K562 (cell line): ENCODE results near the gene IGSF8. TPM values are rescaled to one million over a fixed set of nuclear protein-coding genes. Genes with fewer than 3 reads are reported as not detected.

Experiments used
- ATF3 ChIP-seq, 2 experiments: fragments of 450-650 bp in 1 of 2; sonication (generic) in 1 of 2; formaldehyde crosslinking in 1 of 2; IDR thresholded peaks in 1 of 2; conservative IDR thresholded peaks in 1 of 2; 2 replicates each; pipeline versions ENCODE4 v1.6.1 to v1.8.1; 2016 to 2023; ENCODE audit warnings: mild to moderate bottlenecking in 2 of 2, moderate library complexity in 2 of 2, inconsistent platforms in 1 of 2, missing genetic modification reagents in 1 of 2
- CTCFL ChIP-seq: IDR thresholded peaks from 2 replicates; pipeline ENCODE4 v1.6.1; 2011; ENCODE audit warnings: borderline replicate concordance, low read depth, mild to moderate bottlenecking, moderate library complexity, low read length; ENCODE audit not compliant: insufficient read depth, poor library complexity, severe bottlenecking
- ZNF197 ChIP-seq: fragments of 200-800 bp; sonication (Bioruptor generic); IDR thresholded peaks from 2 replicates; pipeline ENCODE4 v1.6.1; 2016; ENCODE audit warnings: low read depth, missing genetic modification characterization, missing compliant biosample characterization
- polyA plus RNA-seq, 8 experiments: library from polyadenylated mRNA; depleted of rRNA in 4 of 8; stranded (reverse) in 5 of 8; unstranded in 3 of 8; fragments of >200 nt; fragmentation: Nextera tagmentation in 2 of 8; fragmentation: Illumina TruSeq in 1 of 8; extraction: Ambion mirVana in 2 of 8; extraction: Trizol in 1 of 8; gene quantifications; 2 replicates each; pipeline versions ENCODE4 v1.2.1 to v1.2.3, GENCODE V29; 2011 to 2014; ENCODE audit warnings: inconsistent platforms in 1 of 8, missing spikeins in 1 of 8
- total RNA-seq, 7 experiments: library from RNA; depleted of rRNA in 6 of 7; stranded (reverse); fragments of >200 nt in 6 of 7; fragmentation: Illumina TruSeq in 2 of 7; extraction: Trizol in 2 of 7; gene quantifications; 2 replicates each; pipeline versions ENCODE4 v1.2.1 to v1.2.3, GENCODE V29; 2011 to 2021; ENCODE audit warnings: low replicate concordance in 1 of 7
- TF ChIP-seq, protein P1 (sequence below), 3 experiments: IDR thresholded peaks in 2 of 3; conservative IDR thresholded peaks in 1 of 3; 2 replicates each; pipeline ENCODE4 v1.5.1; 2011 to 2012; ENCODE audit warnings: low read length in 3 of 3, mild to moderate bottlenecking in 3 of 3, control low read depth in 2 of 3, improper control_type of control experiment in 1 of 3, inconsistent platforms in 1 of 3, low read depth in 1 of 3, mixed read lengths in 1 of 3, moderate library complexity in 1 of 3; ENCODE audit not compliant: insufficient read depth in 2 of 3

IGSF8 gene
- total and polyA plus RNA-seq, 9 of the 15 experiments (the other 6 are each of a cell fraction or from before 2014, with no cell fraction given), result 0.32 to 11.7 (median 3.2) TPM

GRCh38 chr1:160124705-160125478 is 26.5 kb upstream of the IGSF8 start (continued):
- no peak for TF ChIP-seq ZNF197 (CRISPR knock-in tag)
- peak; percentile 27; the same call in 1 of the 2 replicates for TF ChIP-seq ATF3 (IDR thresholded peaks at IDR 0.05)
- no peak for TF ChIP-seq ATF3 (CRISPR knock-in tag; conservative IDR thresholded peaks at IDR 0.05)
- TF ChIP-seq CTCFL, result peak; percentile 74
- TF ChIP-seq, protein P1, sequence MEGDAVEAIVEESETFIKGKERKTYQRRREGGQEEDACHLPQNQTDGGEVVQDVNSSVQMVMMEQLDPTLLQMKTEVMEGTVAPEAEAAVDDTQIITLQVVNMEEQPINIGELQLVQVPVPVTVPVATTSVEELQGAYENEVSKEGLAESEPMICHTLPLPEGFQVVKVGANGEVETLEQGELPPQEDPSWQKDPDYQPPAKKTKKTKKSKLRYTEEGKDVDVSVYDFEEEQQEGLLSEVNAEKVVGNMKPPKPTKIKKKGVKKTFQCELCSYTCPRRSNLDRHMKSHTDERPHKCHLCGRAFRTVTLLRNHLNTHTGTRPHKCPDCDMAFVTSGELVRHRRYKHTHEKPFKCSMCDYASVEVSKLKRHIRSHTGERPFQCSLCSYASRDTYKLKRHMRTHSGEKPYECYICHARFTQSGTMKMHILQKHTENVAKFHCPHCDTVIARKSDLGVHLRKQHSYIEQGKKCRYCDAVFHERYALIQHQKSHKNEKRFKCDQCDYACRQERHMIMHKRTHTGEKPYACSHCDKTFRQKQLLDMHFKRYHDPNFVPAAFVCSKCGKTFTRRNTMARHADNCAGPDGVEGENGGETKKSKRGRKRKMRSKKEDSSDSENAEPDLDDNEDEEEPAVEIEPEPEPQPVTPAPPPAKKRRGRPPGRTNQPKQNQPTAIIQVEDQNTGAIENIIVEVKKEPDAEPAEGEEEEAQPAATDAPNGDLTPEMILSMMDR (IDR thresholded peaks at IDR 0.05 in 2 of 3, conservative IDR thresholded peaks at IDR 0.05 in 1 of 3; ENCODE audit: insufficient read depth in 2 of 3, low read depth in 1 of 3, low read length in 3 of 3), result peak in 2 of 3 experiments; percentile 11 to 13; a peak in 2 of 6 replicates
